Neural progenitor cell (in vitro differentiated cells): ENCODE data around the gene BLVRA. TPM values are rescaled to one million over a fixed set of nuclear protein-coding genes. Genes with fewer than 3 reads are reported as not detected.
A peak's percentile ranks its signal among the peaks of the same experiment; 100 is the strongest.
"Not testable (repeated sequence)": the region's sequence is repeated elsewhere in the genome, so short reads cannot be mapped to it uniquely, and the experiment has no call there.

ENCODE experiments used
- DNase-seq: peaks from one replicate; pipeline ENCODE4 v3.0.0-alpha.2; 2016; ENCODE audit warnings: low spot score
- H2AFZ ChIP-seq: fragments of 200-600 bp; sonication (generic); replicated peaks from 2 replicates; pipeline ENCODE4 v1.6.1; 2016; ENCODE audit warnings: antibody characterized with exemption
- H3F3A ChIP-seq: fragments of 200-600 bp; sonication (generic); 2 replicates; pipeline ENCODE4 v1.6.1; 2016; ENCODE audit warnings: antibody characterized with exemption, low read depth
- H3K27ac ChIP-seq: fragments of 200-600 bp; sonication (generic); 2 replicates; pipeline ENCODE4 v1.5.1; 2016; ENCODE audit warnings: mild to moderate bottlenecking
- H3K27me3 ChIP-seq: fragments of 200-600 bp; sonication (generic); 2 replicates; pipeline ENCODE4 v1.6.1; 2016; ENCODE audit warnings: mild to moderate bottlenecking, moderate library complexity
- H3K36me3 ChIP-seq: fragments of 200-600 bp; sonication (generic); 2 replicates; pipeline ENCODE4 v1.5.1; 2016
- H3K4me1 ChIP-seq: fragments of 200-600 bp; sonication (generic); 2 replicates; pipeline ENCODE4 v1.6.1; 2016; ENCODE audit warnings: mixed run types
- H3K4me2 ChIP-seq: fragments of 200-600 bp; sonication (generic); 2 replicates; pipeline ENCODE4 v1.6.1; 2016
- H3K4me3 ChIP-seq: fragments of 200-600 bp; sonication (generic); 2 replicates; pipeline ENCODE4 v1.5.1; 2016
- H3K79me2 ChIP-seq: fragments of 200-600 bp; sonication (generic); 2 replicates; pipeline ENCODE4 v1.6.1; 2016; ENCODE audit warnings: low read depth
- H3K9ac ChIP-seq: fragments of 200-600 bp; sonication (generic); 2 replicates; pipeline ENCODE4 v1.6.1; 2016
- H3K9me3 ChIP-seq: fragments of 200-600 bp; sonication (generic); 2 replicates; pipeline ENCODE4 v1.5.1; 2016; ENCODE audit warnings: low read depth
- H4K20me1 ChIP-seq: fragments of 200-600 bp; sonication (generic); 2 replicates; pipeline ENCODE4 v1.6.1; 2016; ENCODE audit warnings: low read depth
- H3K27ac Mint-ChIP-seq: 3 replicates; pipeline ENCODE4 v1.8.0; 2021; ENCODE audit warnings: mixed read lengths
- H3K27me3 Mint-ChIP-seq: 2 replicates; pipeline ENCODE4 v1.8.0; 2022; ENCODE audit warnings: low read depth, mild to moderate bottlenecking, inconsistent platforms, moderate library complexity, mixed read lengths; ENCODE audit not compliant: insufficient read depth
- H3K36me3 Mint-ChIP-seq: 3 replicates; pipeline ENCODE4 v1.8.0; 2021; ENCODE audit warnings: mixed read lengths
- H3K4me1 Mint-ChIP-seq: 3 replicates; pipeline ENCODE4 v1.8.0; 2021; ENCODE audit warnings: mixed read lengths
- H3K4me3 Mint-ChIP-seq: 3 replicates; pipeline ENCODE4 v1.8.0; 2021; ENCODE audit warnings: mild to moderate bottlenecking, moderate library complexity, mixed read lengths
- H3K9me3 Mint-ChIP-seq: 3 replicates; pipeline ENCODE4 v1.8.0; 2020; ENCODE audit warnings: mixed read lengths
- EZH2 ChIP-seq: fragments of 200-600 bp; sonication (generic); IDR thresholded peaks from 2 replicates; pipeline ENCODE4 v1.6.1; 2017; ENCODE audit warnings: antibody characterized with exemption, mild to moderate bottlenecking, moderate library complexity
- EZH2phosphoT487 ChIP-seq: fragments of 200-600 bp; sonication (generic); IDR thresholded peaks from 2 replicates; pipeline ENCODE4 v1.6.1; 2017; ENCODE audit warnings: antibody characterized with exemption
- total RNA-seq: library from RNA; depleted of rRNA; stranded (reverse); fragments of >200 nt; gene quantifications from 2 replicates; pipeline ENCODE4 v1.2.3, GENCODE V29; 2015; ENCODE audit warnings: low replicate concordance
- TF ChIP-seq, protein P1 (sequence below): fragments of 200-600 bp; sonication (generic); IDR thresholded peaks from 2 replicates; pipeline ENCODE4 v1.5.1; 2017; ENCODE audit warnings: antibody characterized with exemption, mild to moderate bottlenecking

BLVRA gene
- total RNA-seq, 1 donor from 2014 or later, result 27.9 TPM

DNA sequence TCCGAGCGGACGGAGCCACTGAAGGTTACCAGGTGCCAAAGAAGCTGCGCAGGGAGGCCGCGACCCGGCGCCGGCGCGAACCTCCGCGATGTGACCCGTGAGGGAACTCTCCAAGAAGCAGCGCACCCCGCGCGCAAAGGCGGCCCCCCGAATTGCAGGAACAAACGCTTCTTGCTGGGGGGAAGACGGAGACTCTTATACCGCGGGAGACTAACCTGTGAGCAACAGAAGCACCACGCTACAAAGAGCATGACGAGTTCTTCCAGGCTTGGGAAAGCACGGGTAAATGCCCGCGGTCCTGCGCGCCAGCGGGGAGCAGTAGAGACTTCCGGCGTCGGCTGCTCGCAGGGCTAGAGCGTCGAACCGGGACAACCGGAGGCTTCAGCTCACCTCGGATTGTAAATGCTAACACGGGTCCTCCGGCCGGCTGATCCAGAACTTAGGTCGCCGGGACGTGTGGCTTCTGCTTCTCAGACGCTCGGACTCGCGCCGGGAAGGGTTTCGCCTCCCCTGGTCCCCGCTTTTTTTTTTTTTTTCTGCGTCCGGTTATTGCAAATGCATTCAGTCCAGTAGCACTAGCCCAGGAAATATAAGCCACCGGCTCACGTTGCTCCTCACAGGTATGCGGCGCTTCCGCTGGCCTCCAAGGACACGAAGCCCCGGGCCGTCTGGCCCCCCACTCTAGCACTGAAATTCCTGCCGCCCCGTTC, 29.1 kb upstream of the BLVRA start, which contains the start of gene COA1:
Gene COA1 (minus strand): TSS at position 310 of the 710 bp plus-strand sequence. CDS start 80,909 bp downstream, outside the sequence.
- Mint-ChIP-seq H3K9me3 (peaks cover 4% of the 10 kb centered on the region), H3K4me3 (peak within 1 kb of the TSS; percentile 96), H3K27ac (peak within 1 kb of the TSS; percentile 80), H3K36me3 (peaks cover 18% of the 10 kb centered on the region), H3K4me1 (peaks cover 18% of the 10 kb centered on the region), H3K27me3 (peaks cover 4% of the 10 kb centered on the region)
- Histone ChIP-seq H2AFZ (peak within 1 kb of the TSS; percentile 93), H3K9me3 (no peaks in the 10 kb centered on the region), H3F3A (peaks cover 7% of the 10 kb centered on the region), H4K20me1 (peaks cover 5% of the 10 kb centered on the region), H3K27me3 (no peaks in the 10 kb centered on the region), H3K4me1 (peaks cover 13% of the 10 kb centered on the region), H3K4me2 (peak within 1 kb of the TSS; percentile 92), H3K4me3 (peak within 1 kb of the TSS; percentile 78), H3K79me2 (peaks cover 50% of the 10 kb centered on the region), H3K36me3 (no peaks in the 10 kb centered on the region), H3K9ac (peak within 1 kb of the TSS; percentile 57), H3K27ac (no peak within 1 kb of the TSS)
- no peak for TF ChIP-seq EZH2
- TF ChIP-seq, protein P1, sequence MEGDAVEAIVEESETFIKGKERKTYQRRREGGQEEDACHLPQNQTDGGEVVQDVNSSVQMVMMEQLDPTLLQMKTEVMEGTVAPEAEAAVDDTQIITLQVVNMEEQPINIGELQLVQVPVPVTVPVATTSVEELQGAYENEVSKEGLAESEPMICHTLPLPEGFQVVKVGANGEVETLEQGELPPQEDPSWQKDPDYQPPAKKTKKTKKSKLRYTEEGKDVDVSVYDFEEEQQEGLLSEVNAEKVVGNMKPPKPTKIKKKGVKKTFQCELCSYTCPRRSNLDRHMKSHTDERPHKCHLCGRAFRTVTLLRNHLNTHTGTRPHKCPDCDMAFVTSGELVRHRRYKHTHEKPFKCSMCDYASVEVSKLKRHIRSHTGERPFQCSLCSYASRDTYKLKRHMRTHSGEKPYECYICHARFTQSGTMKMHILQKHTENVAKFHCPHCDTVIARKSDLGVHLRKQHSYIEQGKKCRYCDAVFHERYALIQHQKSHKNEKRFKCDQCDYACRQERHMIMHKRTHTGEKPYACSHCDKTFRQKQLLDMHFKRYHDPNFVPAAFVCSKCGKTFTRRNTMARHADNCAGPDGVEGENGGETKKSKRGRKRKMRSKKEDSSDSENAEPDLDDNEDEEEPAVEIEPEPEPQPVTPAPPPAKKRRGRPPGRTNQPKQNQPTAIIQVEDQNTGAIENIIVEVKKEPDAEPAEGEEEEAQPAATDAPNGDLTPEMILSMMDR, result peak; percentile 35
- peak; percentile 94 for DNase-seq

DNA sequence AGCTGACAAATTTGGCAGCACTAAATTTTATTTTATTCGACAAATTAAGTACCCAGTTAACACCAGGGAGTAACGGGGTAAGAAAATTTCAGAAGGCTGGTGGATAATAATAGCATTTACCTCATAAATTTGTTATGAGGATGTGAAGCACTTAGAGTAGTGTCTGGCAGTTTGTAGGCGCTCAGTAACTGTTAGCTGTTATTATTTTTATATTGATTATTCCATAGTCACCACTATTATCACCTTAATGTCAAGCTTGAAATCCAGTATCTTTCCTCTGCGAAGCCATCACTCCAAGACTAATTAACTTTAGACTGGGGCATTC, 28.6 kb upstream of the BLVRA start:
- Mint-ChIP-seq H3K36me3 (peaks cover 15% of the 10 kb centered on the region), H3K27ac (peak overlapping the region; percentile 29), H3K9me3 (peaks cover 2% of the 10 kb centered on the region), H3K27me3 (peaks cover 4% of the 10 kb centered on the region), H3K4me3 (peak overlapping the region; percentile 96), H3K4me1 (peaks cover 23% of the 10 kb centered on the region)
- H3F3A ChIP-seq, result peaks cover 7% of the 10 kb centered on the region
- peak overlapping the region; percentile 78 for H3K4me3 ChIP-seq
- H2AFZ ChIP-seq, result peak overlapping the region; percentile 93
- H3K9me3 ChIP-seq, result no peaks in the 10 kb centered on the region
- peaks cover 13% of the 10 kb centered on the region for H3K4me1 ChIP-seq
- DNase-seq, result no peak
- TF ChIP-seq EZH2phosphoT487 (no peak), EZH2 (no peak)
- TF ChIP-seq, protein P1, result no peak
- H3K79me2 ChIP-seq, result peaks cover 45% of the 10 kb centered on the region
- no peaks in the 10 kb centered on the region for H4K20me1 ChIP-seq
- no peaks in the 10 kb centered on the region for H3K36me3 ChIP-seq
- no peak overlapping the region for H3K27ac ChIP-seq
- H3K27me3 ChIP-seq, result no peaks in the 10 kb centered on the region
- H3K9ac ChIP-seq, result peak overlapping the region; percentile 6
- H3K4me2 ChIP-seq, result peak overlapping the region; percentile 92

DNA sequence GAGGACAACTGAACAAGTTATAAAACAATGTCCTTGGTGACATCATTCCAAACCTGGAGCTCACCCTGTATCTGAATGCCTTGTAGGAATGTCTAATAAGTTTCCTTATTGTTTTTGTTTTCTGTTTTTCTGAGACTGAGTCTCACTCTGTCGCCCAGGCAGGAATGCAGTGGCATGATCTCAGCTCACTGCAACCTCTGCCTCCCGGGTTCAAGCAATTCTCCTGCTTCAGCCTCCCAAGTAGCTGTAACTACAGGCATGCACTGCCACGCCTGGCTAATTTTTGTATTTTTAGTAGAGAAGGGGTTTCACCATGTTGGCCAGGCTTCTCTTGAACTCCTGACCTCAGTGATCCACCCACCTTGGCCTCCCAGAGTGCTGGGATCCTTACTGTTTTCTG, 27.0 kb upstream of the BLVRA start:
- not testable (repeated sequence) for H3K4me2 ChIP-seq, H4K20me1 ChIP-seq, DNase-seq, H3F3A ChIP-seq, H3K27me3 Mint-ChIP-seq, H3K36me3 ChIP-seq, H3K4me3 ChIP-seq, H3K4me3 Mint-ChIP-seq, H3K9me3 Mint-ChIP-seq, H3K9ac ChIP-seq, H2AFZ ChIP-seq, H3K27ac ChIP-seq, H3K27me3 ChIP-seq, H3K9me3 ChIP-seq, H3K27ac Mint-ChIP-seq
- Histone ChIP-seq H3K79me2 (peaks cover 29% of the 10 kb centered on the region), H3K4me1 (peaks cover 13% of the 10 kb centered on the region)
- peaks cover 11% of the 10 kb centered on the region for H3K36me3 Mint-ChIP-seq
- H3K4me1 Mint-ChIP-seq, result peaks cover 24% of the 10 kb centered on the region

DNA sequence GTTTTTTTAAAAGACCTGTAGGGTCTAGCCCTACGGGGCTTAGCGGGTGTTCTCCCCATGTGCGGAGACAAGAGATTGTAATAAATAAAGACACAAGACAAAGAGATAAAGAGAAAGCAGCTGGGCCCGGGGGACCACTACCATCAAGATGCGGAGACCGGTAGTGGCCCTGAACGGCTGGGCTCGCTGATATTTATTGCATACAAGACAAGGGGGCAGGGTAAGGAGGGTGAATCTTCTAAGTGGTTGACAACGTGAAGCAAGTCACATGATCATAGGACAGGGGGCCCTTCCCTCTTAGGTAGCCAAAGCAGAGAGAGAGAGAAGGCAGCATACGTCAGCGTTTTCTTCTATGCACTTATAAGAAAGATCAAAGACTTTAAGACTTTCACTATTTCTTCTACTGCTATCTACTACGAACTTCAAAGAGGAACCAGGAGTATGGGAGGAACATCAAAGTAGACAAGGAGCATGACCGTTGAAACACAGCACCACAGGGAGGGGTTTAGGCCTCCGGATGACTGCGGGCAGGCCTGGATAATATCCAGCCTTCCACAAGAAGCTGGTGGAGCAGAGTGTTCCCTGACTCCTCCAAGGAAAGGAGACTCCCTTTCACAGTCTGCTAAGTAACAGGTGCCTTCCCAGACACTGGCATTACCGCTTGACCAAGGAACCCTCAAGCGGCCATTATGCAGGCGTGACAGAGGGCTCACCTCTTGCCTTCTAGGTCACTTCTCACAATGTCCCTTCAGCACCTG, 23.7 kb upstream of the BLVRA start:
- H4K20me1 ChIP-seq, H3K9me3 Mint-ChIP-seq, H3K79me2 ChIP-seq, H3K27me3 ChIP-seq, H3K36me3 Mint-ChIP-seq, H3K4me2 ChIP-seq, DNase-seq, H3K4me1 ChIP-seq, H3K27ac ChIP-seq, H3K27ac Mint-ChIP-seq, H3K27me3 Mint-ChIP-seq, H3K9me3 ChIP-seq, H3K4me3 ChIP-seq, H3K36me3 ChIP-seq, H3K4me3 Mint-ChIP-seq, H3F3A ChIP-seq, H3K9ac ChIP-seq: not testable (repeated sequence)
- peaks cover 19% of the 10 kb centered on the region for H3K4me1 Mint-ChIP-seq
- H2AFZ ChIP-seq, result peak overlapping the region; percentile 21
